GM12872 (cell line): ENCODE measurements around the gene RADX.

Experiments used
- CTCF ChIP-seq: IDR thresholded peaks from 3 replicates; pipeline ENCODE4 v1.5.1; 2011; ENCODE audit warnings: low read depth, mild to moderate bottlenecking, low read length, moderate library complexity; ENCODE audit not compliant: insufficient read depth

RADX gene, protein sequence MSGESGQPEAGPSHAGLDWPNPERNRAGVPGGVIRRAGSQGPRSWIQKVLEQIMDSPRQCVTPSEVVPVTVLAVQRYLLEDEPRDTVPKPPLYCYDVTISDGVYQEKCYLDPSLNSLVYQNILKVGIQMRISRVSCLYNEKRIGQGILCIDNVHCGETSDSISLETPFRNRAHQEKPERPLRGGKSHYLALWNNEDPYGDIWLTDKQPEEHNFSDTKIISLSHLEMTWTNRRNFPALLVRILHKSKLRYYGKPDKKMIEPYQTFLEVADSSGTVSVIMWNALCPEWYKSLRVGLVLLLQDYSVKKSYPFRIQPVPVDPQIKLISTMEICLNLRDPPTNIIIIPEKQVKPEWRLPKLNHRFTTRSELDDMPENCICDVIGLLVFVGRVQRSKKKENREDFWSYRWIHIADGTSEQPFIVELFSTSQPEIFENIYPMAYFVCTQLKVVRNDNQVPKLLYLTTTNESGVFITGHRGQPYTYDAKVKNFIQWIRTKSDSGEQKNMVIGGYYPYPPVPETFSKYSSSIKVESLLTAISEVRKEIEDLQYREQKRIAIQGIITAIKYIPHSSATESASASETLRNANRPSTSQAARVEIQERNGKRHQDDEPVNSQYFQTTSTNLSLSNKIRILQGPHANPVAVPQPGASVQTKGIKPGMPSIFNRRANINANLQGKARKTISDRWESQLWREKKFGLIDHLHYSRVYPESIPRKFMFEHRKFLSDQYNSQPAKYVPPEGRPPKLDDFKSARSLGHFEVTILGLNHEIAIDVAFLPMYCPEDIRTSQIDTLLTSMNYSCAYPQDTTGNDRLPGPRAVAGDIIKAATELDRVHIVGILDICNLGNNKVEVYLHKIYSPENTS

DNA sequence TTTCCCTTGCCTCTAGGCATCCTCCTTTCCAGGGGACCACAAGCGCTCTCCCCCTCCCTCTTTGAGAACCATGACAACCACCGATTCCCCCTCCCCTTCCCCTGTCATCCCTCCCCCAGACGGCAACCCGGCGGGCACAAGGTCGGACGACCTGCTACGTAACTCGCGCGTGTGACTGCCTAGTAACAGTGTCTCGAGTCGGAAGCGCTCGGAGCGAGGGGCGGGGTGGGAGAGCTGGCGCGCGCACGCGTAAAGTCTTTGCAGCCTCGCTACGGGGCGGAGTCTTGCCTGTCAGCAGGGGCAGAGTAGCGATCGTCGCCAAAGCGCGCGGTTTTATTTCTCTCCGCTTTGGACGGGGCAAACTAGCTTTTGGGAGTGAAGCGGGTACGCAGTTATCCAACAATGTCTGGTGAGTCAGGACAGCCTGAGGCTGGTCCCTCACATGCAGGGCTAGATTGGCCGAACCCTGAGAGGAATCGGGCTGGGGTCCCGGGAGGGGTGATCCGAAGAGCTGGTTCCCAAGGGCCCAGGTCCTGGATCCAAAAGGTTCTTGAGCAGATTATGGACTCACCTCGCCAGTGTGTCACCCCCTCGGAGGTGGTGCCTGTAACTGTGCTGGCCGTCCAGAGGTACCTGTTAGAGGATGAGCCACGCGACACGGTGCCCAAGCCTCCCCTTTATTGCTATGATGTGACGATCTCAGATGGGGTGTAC, at the start of gene RADX:
RADX (plus strand) TSS at position 300 of the 714 bp plus-strand sequence; CDS start at position 403, 103 bp downstream.
- TF ChIP-seq CTCF, result no peak

- TF ChIP-seq CTCF, result no peak
These were observed 46.8 kb upstream of the RADX start for GRCh38 chrX:106564986-106565385.

- no peak for TF ChIP-seq CTCF
These were observed 45.4 kb upstream of the RADX start for GRCh38 chrX:106566362-106566761.

DNA sequence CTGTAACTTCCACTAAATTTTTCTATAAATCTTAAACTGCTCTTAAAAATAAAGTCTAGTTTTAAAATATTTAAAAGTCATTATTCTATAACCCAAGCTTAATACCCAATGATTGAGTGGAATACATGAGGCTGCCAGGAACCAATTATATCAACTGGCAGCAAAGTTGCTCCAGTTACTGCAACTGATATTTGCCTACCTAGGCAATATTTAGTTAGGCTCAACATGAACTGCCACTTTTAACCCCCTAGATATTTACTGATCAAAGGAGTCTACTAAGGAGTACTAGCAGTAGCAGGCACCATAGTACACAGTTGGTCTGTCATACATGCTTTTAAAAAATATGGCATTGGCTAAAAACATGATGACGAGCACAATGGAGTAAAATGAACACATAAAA, 29.9 kb upstream of the RADX start:
- TF ChIP-seq CTCF, result no peak

DNA sequence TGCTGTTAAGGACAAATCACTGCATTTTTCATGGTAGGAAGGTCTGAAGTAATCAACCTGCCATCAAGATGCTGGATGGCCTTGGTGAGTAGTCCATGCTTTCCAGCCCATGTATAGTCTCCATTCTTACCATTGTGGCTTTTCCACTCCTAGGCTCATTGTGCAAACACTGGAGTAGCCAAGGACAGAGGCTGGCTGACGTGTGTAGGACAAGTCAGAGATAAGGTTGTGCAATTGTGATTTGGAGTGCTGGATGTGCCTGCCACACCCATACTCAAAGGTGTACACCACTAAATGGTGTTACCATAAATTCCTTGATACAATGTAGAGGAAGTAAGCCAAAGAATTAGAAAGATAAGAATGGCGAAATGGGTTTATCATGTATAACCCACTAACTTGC, 26.3 kb upstream of the RADX start:
- TF ChIP-seq CTCF, result no peak

DNA sequence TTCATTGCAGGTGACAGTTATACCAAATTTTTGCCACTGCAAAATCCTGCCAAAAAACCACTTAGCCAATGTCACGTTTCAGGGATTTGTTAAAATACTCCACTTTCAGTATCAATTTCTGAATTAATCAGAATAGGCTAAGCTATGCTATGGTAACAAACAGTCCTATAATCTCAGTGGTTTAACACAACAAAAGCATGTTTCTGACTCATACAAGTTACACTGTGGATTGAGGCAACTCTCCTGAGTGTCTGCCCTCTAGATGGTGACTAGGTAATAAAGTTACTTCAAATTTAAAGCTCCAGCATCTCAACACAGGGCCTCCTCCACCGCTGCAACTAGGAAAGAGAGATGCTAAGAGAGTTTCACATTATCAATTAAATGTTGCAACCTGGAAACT, 23.0 kb upstream of the RADX start:
- TF ChIP-seq CTCF, result no peak

DNA sequence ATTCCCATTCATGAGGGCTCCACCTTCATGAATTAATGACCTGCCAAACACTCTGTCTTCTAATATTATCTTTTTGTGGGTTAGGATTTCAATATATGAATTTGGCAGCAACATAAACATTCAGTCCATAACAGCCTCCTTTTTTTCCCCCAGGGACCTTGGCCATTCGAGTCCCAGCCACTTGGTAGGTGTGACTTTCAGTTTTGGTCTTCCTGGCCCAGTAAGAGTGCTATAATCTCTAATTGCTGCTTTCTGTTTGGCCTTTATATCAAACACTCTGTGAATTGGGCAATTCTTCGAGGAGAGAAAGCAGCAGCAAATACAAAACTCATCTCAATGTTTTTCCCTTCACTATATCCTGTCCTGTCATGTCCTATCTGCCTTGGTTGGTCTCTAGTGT, 12.4 kb upstream of the RADX start:
- TF ChIP-seq CTCF, result no peak
